NCI-H69 (cell line): ENCODE results near the gene CNTROB.
A peak's percentile ranks its signal among the peaks of the same experiment; 100 is the strongest.

ENCODE experiments used
- DNase-seq: peaks from one replicate; lab custom pipeline; 2025; lab: John Stamatoyannopoulos, UW

CNTROB gene, protein sequence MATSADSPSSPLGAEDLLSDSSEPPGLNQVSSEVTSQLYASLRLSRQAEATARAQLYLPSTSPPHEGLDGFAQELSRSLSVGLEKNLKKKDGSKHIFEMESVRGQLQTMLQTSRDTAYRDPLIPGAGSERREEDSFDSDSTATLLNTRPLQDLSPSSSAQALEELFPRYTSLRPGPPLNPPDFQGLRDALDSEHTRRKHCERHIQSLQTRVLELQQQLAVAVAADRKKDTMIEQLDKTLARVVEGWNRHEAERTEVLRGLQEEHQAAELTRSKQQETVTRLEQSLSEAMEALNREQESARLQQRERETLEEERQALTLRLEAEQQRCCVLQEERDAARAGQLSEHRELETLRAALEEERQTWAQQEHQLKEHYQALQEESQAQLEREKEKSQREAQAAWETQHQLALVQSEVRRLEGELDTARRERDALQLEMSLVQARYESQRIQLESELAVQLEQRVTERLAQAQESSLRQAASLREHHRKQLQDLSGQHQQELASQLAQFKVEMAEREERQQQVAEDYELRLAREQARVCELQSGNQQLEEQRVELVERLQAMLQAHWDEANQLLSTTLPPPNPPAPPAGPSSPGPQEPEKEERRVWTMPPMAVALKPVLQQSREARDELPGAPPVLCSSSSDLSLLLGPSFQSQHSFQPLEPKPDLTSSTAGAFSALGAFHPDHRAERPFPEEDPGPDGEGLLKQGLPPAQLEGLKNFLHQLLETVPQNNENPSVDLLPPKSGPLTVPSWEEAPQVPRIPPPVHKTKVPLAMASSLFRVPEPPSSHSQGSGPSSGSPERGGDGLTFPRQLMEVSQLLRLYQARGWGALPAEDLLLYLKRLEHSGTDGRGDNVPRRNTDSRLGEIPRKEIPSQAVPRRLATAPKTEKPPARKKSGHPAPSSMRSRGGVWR

DNA sequence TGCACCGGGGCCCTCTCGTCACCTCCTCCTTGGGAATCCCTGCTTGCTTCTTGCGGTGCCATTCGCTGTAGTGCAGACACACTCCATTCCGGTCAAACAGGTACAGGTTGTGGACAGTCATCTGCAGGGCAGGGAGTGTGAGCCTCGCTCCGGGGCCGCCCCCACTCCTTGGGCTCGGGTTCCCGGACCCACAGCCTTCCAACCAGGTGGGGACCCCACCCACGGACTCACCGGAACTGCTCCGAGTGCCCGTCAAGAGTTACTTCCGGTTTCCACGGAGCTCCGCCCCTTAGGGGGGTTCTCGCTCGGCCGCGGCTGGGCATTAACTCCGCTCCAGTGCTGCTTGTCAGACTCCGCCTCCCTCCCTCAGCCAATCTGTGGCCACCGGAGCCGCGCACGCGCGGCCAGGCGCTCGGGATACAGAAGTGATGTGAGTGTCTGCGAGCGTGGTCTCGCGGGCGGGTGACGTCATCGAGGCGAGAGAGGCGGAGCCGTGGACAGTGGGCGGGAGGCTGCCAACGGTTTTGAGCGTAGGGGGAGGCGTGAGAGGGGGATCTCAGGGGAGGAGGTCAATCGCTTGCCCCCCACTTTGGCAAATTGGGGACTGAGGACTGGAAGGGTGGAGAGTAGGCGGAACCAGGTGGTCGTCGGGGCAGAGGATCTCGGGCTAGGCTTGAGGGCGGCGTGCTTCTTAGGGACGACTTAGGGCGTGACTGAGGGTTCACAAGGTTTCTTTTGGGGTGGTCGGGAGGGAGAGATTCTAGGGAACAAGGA lies at the start of gene CNTROB, which contains the start of gene TRAPPC1:
TSS of gene CNTROB (plus strand) at position 498 of the 774 bp plus-strand sequence. CDS start 874 bp downstream, outside the sequence.
TSS of gene TRAPPC1 (minus strand) at position 238 of the 774 bp plus-strand sequence. CDS start at position 121, 117 bp downstream.
- peak; percentile 97 for DNase-seq

DNA sequence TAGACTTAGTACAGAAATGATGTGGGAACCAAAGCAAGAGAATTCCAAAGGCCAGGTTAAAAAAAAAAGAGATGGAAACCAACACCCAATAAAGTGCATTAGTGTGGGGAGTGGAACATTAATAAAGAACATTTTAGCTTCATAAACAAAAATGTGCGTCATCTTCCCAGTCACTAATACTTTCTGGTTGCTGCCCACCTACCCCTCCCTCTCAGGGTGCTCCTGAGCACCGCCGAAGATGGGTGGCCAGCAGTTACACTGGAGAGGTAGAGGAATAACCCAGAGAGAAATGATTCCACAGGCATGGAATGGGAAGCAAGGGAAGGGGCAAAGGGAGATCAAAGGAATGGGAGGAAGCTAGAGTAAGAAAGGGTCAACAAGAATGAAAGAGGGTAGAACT lies 49.4 kb upstream of the CNTROB start:
- DNase-seq = peak; percentile 24

DNA sequence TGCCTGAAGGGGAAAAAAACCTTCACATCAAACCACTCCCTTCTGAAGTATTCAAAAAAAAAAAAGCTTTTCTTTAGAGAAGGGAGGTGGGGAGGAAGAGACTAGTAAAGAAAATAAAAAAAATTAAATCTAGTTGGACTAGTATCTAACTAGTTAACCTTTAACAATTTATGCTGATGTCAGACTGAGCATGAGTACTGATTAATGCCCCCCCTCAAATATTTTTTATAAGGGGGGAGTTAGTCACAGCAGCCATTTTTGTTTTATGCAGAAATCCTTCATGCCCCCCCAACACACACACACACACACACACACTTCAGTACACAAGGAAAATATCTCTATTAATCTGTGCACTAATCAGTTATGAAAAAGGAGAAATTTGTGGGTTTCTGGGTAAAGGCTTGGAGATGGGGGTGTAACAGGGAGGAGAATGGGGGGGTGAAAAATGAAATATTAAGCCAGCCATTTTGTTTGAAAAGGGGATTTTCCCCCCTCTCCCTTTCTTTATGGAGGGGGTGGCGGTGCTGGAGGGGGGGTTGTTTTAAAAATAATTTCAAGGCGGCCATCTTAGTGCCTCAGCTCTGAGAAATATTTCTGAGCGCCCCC lies 48.1 kb upstream of the CNTROB start:
- DNase-seq = peak; percentile 27

DNA sequence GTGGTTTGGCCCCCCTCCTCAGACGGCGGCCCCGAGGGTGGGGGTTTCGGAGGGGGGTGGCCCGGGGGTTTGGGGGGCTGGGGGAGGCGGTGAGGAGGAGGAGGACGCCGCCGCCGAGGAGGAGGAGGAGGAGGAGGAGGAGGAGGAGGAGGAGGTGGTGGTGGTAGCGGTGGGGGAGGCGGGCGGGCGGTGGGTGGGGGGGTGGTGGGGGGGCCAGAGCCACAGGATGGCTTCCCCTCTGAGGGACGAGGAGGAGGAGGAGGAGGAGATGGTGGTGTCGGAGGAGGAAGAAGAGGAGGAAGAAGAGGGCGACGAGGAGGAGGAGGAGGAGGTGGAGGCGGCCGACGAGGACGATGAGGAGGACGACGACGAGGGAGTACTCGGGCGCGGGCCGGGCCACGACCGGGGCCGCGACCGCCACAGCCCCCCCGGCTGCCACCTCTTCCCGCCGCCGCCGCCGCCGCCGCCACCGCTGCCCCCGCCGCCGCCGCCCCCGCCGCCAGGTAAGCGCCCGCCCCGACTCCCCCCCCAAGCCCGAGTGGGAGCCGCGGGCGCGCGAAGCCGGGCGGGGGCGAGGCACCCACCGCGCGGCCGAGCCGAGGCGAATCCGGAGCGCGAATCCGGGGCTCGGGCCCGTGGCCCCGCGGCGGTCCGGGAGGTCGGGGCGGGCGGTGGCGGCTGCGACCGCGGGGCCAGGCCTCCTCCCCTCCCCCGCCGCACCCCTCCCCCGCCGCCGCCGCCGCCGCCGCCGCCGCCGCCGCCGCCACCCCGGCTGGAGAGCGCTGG lies 47.2 kb upstream of the CNTROB start:
- peak; percentile 54 for DNase-seq

DNA sequence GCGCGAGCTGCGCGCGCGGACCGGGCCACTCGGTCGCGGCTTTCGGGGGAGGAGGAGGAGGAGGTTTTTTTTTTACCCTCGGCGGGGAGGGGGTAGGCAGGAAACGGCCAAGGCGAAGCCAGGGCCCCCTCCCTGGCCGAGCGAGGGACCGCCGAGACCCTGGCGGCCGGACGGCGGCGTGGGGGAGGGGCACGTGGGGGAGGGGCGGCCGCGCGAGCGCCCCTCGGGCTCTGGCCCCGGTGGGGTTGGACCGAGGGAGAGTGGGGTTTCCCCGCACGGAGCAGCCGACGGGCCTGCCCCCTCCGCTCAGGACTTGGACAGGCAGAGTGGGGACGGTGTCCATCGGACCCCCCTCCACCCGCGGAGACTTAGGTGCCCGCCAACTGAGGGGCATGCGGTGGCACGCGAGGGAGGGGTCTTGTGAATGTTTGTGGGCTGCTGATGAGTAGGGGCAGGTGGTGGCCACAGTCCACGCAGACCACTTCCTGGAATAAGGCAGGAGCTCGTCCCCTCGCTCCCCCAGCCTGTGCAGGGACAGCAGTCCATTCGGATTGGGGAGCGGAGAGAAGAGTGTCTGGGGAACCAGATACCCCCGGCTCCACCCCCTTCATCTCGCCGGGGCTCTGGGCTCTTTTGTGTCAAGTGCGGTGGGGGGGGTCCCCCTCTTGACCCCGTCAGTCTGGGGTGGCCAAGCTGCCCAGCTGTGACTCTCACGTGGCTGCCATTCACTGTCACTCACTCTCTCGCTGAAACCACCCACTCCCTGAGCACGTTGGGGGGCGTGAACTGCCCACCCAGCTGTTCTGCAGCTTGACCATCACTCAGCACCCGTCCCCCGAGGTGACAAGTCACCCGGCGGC lies 46.4 kb upstream of the CNTROB start:
- DNase-seq = peak; percentile 85

DNA sequence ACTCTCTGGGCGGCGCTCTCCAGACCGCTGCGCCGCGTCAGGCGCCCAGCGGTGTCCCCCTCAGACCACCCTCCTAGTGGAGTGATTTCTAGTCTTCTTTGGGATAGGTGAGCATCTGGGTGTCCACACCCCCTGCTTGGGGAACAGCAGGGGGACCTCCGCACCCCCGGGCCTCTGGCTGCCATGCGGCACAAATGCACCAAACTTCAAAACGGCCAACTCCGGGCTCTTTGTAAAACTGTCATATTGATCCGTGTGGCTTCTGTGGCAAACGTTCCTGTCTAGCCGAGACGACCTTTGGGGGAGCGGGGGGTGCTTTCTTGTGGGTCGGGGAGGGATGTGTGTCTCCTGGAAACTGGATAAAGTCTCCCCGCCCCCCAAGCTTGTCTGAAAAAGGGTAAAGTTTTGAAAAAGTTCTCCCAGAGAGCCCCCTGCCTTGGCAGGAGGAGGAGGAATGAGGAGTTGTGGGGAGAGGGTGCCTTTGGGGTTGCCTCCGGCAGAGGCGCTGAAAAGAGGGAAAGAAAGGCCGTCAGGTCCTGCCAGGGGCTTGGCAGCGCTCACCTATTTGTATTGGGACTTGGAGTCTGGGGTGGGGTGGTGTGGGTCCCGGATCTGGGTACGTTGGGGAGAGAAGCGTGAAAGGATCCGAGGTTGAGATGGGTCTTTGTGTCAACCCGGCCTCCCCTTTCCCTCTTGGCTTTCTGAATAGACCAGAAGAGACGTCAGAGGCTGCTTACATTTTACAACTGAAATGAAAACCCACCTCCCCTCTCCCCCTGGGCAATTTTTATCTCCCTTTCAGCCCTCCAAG lies 45.6 kb upstream of the CNTROB start:
- peak; percentile 65 for DNase-seq

DNA sequence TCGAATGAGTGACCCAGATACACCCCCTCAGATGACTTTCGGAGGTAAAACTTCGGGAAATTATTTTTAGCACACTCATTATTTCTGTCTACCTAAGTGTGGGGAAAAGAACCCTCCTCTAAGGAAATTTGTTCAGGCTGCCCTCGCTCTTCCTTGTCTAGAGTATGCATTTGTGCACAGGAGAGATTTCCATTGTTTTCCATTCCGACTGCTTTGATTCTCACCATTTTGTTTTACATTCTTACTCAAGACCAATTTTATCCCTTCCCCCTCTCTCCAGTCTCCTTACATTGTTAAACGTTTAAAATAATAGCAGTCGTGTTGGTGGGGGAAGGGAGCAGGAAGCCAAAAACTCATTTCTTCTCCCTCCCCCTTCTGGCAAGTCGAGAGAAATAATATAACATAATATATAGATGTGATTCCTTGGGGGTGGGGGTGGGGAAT lies 44.9 kb upstream of the CNTROB start:
- no peak for DNase-seq

DNA sequence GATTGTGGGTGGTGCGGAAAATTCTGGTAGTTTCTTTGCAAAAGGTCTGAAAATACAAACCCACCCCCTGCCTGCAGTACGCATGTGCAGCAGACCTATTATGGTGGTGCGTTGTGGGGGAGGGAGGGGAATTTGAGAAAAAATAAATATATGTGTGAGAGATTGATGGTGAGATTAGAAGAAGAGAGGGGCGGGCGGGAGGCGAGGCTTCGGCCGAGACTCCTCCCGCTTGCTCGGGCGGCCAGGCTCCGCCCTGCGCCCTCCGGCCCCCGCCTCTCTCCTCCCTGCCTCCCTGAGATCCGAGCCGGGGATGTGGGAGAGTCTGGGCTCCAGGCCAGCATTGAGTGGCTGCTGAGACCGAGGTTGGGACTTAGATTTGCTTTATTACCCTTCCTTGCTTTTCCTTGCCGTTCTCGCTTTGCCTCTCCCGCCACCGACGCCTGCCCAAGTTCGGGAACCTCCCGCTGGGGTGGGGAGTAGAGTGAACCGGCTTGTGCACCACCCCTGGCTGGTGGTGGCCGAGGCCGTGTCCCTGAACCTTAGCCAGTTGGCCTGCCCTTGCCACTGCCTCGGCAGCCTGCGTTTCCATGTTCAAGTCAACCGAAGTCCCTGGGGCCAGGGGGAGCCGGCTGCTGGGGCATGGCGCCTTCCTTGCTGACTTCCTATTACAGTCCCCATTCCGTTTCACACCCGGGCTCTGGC lies 44.4 kb upstream of the CNTROB start:
- peak; percentile 99 for DNase-seq

DNA sequence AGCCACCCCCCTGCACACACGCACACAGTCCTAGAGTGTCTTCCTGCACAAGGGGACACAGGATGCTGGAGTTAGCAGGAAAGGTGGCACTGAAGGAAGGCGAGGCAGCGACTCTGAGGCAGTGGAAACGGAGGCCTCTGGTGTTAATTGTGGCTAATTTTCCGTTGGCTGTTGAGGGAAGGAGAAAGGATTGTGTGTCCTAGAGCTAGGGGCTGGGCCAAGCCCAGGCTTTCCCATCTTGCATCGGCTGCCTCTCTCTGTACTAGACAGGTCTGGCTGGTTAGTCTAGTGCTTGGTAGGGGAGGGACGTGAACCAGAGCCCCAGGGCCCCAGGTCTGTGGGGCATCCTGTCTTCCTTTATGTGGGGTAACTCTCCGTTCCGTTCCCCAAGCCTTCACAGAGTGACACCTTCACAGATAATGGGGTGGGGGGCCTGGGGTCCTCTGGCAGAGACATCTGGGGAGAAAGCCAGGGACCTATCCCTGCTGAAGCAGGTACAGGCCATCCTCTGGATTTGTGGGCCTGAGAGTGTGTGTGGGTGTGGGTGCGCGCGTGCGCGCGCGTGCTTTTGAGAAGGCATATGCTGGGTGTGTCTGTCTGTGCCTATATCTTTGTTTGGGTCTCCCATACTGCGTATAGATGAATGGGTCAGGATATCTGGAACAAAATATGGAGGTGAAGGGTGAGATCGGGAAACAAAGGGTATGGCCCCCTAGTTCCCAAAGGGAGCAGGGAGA lies 43.7 kb upstream of the CNTROB start, which contains the start of gene CHD3:
TSS of gene CHD3 (plus strand) at position 606 of the 737 bp plus-strand sequence. CDS start 212 bp downstream, outside the sequence.
- DNase-seq = peak; percentile 71

DNA sequence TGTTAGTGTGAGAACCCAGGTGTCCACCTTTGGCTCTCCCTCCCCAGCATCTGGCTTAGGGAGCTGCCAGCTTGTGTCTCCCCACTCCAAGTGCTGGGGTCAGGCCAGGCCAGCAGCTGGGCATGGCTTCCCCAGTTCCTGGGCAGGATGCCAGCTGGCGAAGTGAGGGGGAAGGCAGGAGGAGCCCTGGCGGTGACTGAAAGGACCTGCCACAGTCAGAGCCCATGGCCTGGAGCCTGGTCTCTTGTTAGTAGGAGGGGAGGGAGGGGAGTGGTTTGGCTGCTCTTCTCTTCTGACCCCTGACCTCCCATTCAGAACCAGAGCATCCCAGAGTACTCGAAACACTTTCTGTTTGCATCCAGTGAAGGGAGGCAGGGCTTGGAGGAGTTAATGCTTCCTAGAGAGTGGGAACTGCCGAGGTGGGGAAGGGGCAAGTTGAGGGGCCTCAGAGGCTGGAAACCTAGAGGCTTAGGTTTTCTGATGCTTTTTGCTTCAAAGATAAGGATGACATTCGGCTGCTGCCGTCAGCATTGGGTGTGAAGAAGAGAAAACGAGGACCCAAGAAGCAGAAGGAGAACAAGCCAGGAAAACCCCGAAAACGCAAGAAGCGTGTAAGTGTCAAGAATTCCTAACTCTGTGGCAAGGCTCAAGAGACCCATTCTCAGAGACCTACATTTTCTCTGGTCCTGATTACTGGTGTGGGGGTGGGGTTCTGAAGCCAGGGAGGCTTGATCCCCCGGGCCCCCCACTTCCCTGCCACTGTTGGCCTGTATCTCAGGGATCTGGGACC lies 42.6 kb upstream of the CNTROB start:
- DNase-seq = peak; percentile 98

DNA sequence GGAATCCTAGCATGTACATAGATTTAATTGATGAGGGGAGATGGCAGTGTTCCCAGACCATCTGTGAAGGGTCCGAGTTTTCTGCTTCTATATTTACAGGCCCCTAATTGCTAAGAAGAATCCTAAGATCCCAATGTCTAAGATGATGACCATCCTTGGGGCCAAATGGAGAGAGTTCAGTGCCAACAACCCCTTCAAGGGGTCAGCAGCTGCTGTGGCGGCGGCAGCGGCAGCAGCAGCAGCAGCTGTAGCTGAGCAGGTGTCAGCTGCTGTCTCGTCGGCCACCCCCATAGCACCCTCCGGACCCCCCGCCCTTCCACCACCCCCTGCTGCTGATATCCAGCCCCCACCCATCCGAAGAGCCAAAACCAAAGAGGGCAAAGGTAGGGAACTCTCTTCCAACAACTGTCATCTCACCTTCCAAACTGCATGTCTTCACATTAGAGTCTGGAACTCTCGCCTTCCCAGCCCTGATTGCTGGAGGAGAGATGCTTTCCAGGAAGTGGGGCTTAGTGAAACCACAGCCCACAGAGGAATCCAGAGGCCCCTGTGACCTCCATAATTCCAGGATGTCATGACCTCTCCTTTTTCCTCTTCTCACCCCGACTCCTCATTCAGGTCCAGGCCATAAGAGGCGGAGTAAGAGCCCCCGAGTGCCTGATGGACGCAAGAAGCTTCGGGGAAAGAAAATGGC lies 38.7 kb upstream of the CNTROB start:
- no peak for DNase-seq

DNA sequence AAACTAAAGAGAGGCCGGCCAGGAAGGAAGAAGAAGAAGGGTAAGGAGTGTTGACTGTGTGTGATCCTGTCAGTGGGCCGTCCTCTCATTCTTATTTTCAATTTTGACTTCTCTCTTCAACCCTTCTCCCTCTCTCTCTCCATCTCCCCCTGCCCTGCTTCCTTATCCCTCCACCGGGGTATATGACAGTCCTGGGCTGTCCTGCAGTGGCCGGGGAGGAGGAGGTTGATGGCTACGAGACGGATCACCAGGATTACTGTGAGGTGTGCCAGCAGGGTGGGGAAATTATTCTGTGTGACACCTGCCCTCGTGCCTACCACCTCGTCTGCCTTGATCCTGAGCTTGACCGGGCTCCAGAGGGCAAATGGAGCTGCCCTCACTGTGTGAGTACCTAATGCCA lies 37.8 kb upstream of the CNTROB start:
- DNase-seq = no peak

DNA sequence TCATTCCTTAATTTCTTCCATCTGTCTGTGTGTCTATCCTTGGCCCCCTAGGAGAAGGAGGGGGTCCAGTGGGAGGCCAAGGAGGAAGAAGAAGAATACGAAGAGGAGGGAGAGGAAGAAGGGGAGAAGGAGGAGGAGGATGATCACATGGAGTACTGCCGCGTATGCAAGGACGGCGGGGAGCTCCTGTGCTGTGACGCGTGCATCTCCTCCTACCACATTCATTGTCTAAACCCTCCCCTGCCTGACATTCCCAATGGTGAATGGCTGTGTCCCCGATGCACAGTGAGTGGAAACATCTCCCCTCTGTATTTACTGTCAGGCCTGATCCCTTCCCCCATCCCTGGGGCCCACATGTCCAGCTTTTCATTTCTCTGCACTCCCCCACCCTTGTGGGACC lies 37.1 kb upstream of the CNTROB start:
- DNase-seq = no peak

DNA sequence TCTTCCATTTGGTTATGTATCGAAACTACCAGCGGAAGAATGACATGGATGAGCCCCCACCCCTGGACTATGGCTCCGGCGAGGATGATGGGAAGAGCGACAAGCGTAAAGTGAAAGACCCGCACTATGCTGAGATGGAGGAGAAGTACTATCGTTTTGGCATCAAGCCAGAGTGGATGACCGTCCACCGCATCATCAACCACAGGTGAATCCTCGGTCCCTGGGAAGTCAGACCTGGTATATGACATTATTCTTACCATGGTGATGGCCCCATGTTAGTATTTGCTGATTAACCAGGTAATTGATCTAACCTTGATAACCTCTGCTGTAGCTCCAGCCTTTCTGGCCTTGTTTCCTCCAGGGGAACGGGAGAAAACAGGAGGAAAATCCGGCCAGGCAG lies 34.9 kb upstream of the CNTROB start:
- no peak for DNase-seq

DNA sequence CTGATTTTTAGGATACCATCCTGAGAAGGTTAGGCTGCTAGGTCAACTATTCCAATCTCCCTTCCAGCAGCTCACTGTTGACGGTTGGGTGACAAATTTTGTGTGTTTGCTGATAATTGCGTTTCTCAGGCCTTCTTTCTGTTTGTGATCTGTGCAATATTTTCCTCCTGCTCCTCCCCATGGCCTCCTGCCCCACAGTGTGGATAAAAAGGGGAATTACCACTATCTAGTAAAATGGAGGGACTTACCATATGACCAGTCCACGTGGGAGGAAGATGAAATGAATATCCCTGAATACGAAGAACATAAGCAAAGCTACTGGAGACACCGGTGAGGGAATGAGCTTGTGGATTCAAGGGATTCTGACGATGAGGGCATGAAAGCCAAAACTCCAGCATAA lies 34.2 kb upstream of the CNTROB start:
- DNase-seq = no peak
